IPS-NIHi11 (cell line): ENCODE results near the gene DCAF4L1.
A peak's percentile ranks its signal among the peaks of the same experiment; 100 is the strongest.

ENCODE experiments used
- DNase-seq: peaks from one replicate; pipeline ENCODE4 v3.0.0; 2012; ENCODE audit warnings: mixed read lengths, low spot score

The DCAF4L1 gene

DNA sequence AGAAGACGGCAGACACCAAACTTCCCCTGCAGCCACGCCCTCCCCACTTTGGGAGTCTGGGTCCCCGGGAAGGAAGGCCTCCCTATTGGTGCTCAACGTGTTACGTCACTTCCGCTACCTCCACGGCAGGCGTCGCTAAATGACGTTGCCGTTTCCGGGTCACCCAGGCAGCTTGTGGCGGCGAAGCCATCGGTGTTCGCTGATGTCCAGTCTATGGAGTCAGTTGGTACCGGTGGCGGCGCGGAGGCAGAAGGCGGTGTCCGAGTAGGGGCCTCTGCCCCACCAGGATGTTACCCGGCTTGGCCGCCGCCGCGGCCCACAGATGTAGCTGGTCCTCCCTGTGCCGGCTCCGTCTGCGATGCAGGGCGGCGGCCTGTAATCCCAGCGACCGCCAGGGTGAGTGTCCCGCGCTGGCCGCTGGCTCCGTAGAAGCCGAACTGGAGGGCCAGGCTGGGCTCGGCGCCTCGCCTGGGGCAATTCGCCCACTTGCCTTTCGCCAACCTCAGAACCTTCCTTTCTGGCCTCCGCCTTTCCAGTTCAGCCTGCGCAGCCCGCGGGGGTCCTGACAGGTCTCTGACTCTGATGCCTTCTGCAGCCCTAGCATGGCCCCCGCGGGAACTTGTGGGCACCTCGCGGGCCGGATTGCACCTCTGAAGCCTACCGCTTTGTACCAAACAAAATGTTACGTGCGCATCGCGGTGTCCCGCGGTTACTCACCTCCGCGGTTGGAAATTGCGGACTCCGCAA, 9.0 kb downstream of the DCAF4L1 start, which contains the start of gene SLC30A9:
Gene SLC30A9, plus strand, starts transcription at position 166 of the 747 bp plus-strand sequence. Its CDS starts 122 bp downstream, at position 288.
- DNase-seq = peak; percentile 99

DNA sequence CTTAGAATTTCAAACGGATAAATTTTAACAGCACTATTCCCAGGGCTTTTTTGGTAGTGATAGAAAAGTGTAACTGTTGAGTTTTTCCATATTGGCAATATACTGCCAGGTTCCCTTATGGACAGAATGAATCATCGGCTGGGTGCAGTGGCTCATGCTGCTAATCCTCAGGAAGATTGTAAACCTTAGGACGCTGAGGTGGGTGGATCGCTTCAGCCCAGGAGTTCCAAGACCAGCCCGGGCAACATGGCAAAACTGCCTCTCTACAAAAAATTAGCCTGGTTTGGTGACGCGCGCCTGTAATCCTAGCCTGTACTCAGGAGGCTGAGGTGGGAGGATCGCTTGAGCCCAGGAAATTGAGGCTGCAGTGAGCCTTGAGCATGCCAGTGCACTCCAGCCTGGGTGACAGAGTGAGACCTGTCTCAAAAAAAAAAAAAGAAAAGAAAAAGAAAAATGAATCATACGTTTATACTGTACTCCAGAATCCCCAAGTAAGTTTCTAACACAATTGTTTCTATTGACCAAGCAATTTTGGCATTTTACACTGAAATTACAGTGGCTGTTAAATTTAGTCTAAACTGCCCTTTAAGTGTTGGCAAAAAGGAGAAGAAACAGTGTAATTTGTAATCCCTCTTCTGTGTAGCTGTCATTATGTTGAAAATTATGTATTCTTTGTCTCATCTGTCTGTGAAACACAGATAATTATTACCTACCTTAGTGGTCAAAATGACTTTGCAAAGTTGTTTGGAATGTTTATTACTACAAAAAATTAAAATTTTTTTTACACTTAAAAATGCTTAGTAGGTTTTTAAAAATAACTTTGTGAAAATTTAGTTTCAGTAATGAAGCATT, 10.6 kb downstream of the DCAF4L1 start:
- DNase-seq = no peak

DNA sequence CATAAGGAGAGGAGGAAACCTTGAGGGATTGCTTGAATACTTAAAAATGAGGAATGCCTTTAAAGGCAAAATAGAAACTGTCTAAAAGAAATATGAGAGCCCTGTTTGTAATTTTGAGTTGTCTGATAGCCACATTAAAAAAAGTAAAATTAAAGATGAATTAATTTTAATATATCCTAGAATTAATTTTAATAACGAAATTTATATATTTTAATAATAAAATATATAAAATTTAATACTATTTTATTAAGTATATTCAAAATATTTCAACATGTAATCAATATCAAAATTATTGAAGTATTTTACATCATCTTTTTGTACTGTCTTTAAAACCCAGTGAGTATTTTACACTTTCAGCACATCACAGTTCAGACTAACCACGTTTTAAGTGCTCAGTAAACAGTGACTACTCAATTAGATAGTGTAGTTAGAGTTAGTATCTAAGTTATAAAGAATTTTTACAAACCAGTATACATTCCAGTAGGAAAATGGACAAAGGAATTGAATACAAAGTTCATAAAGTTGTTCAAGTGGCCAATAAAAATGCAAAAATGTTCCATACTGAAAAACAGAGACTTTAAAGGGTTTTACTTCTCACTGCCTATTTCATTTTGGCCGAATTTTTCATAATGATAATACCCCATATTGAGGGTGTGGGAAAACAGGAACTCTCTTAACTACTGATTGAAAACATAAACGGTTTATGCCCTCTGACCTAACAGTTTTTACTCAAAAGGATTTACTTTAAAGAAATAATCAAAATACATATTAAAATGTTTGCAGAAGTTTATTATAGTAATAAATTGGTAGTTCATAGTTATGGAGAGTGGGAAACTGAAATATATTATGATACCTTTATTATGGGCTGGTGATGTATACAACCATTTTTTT, 11.7 kb downstream of the DCAF4L1 start:
- no peak for DNase-seq

DNA sequence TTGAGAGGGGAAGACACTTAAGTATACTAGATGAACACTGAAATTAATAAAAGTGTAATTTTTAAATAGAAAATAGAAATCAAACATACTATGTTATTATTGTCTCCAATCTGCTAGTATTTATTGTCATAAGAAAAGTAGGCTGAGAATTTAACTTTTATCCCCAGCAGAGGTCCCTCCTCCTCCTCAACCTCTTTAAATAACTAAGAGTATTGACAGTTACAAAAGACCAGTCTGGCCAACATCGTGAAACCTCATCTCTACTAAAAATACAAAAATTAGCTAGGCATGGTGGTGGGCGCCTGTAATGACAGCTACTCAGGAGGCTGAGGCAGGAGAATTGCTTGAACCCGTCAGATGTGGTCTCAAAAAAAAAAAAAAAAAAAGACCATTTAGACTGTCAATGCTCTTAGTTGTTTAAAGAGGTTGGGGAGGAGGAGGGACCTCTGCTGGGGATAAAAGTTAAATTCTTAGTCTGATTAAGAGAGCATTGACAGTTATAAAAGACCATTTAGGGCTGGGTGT, 13.0 kb downstream of the DCAF4L1 start:
- no peak for DNase-seq

DNA sequence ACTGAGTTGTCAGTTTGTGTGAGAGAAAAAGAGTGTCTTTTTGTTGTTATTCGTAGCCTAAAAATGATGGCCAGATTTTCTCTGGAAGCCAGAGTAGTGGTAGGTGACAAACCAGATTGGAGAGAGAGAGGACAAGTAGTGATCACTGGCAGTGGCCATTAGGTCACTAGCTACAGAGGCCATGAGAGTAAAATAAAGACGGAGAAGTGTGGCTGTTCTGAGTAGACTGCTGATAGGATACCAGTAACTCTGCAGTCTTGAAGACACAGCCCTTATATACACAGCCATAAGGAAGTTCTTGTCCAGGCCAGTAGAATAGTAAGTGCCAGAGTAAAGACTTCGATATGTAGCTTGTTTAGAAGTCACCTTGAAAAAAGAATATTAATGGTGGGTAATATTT, 16.5 kb downstream of the DCAF4L1 start:
- no peak for DNase-seq

DNA sequence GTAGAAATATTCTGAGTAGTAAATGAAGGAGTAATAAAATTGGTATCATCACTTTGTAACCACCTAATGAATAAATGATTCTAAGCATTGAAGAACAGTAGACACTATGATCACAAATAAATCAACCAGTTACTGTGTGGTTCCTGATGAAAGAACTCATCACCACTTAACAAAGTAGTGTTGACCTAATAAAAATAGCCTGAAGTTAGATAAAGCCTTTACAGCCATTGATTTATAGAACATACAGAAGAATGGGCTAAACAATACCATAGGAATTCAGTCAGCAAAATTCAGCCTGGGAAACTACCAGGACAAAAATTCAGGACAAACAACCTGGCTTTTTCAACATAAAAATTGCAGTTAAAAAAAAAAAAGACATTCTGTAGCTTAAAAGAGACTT, 17.8 kb downstream of the DCAF4L1 start:
- DNase-seq = no peak

DNA sequence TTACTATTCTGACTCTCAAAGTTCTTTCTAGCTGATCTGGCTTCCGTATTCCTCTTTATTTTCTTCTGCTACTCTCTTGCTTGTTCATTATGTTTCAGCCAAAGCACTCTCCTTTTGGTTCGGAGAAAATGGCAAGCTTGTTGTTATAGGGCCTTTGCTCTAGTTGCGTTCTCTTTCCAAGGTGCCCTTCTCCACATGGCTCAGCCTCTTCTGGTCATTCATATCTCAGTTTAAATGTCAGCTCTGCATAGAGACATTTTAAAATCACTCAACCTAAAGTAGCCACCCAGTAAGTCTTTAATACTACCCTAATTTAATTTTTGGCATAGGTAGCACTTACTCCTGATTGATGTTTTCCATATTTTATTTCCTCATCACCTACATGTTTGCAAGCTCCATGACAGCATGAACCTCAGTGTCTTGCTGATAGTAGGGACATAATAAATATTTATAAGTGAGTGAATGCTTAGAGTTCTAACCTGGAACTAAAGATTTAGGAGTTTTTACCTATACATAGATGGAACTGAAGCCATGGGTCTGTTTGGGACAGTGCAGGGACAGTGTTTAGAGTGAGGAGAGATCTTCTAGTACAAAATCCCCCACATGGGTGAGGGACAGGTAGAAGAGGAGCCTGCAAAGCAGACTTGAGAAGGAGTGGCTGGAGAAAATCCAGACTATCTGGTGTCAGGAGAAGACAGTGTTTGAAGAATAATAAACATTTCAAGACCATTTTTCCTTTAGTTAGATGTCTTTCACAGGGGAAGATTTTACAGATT, 26.6 kb downstream of the DCAF4L1 start:
- DNase-seq = no peak

DNA sequence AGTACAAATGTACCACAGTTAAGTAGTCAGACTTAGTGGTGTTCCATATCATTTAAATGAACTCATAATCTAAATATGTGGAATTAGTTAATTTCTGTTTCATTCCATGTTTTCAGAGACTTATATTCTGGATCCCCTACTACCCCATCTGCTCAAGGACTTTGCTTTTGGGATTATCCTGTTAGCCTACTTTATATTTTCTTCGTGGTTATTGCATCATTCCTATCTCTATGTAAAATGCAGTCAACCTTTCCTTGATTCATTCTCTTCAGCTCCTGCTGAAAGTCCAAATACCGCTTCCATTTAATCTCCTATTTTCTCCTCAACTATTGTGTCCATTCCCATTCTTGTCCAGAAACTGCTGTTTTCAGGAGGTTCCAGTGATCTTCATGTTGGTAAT, 33.9 kb downstream of the DCAF4L1 start:
- no peak for DNase-seq

DNA sequence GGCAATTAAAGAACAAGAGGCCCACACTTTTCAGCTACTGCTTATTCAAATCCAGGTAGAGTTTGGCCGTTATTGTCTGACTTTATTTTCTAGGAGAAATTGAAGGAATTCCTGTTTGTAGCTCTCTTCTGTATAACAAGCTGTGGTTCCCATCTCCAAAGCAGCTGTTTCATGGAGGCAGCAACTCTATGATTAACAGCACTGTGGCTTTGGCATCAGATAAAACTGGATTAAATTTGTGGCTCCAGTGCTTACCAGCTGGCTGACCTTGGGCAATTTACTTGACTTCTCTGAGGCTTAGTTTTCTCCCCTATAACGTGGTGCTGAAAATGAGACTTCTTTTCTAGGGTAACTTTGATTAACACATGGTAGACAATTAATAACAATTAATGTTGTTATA, 36.9 kb downstream of the DCAF4L1 start:
- DNase-seq = no peak
